HUES64 (cell line): ENCODE results near the gene ZNF792.
"Not testable (repeated sequence)": the region's sequence is repeated elsewhere in the genome, so short reads cannot be mapped to it uniquely, and the experiment has no call there.

Experiments used
- H3K27ac ChIP-seq: 2 replicates; pipeline ENCODE4 v1.7.0; 2013; ENCODE audit warnings: low read depth, low read length, inconsistent platforms
- H3K27me3 ChIP-seq: 2 replicates; pipeline ENCODE4 v1.6.1; 2013; ENCODE audit warnings: mild to moderate bottlenecking, low read length; ENCODE audit not compliant: insufficient read depth
- H3K36me3 ChIP-seq: 2 replicates; pipeline ENCODE4 v1.6.1; 2013; ENCODE audit warnings: mild to moderate bottlenecking, low read length; ENCODE audit not compliant: insufficient read depth
- H3K4me1 ChIP-seq: 2 replicates; pipeline ENCODE4 v1.6.1; 2013; ENCODE audit warnings: mild to moderate bottlenecking, low read length, moderate library complexity; ENCODE audit not compliant: insufficient read depth
- H3K4me3 ChIP-seq: 2 replicates; pipeline ENCODE4 v1.5.1; 2013; ENCODE audit warnings: mild to moderate bottlenecking, low read length, moderate library complexity
- H3K9ac ChIP-seq: 2 replicates; pipeline ENCODE4 v1.6.1; 2013; ENCODE audit warnings: mild to moderate bottlenecking, low read depth, low read length
- H3K9me3 ChIP-seq: 2 replicates; pipeline ENCODE4 v1.6.1; 2013; ENCODE audit warnings: low read depth, low read length; ENCODE audit not compliant: insufficient read depth
- WGBS: fragments of 150-250, 120-280 bp; methylation state at CpG from one replicate; pipeline ENCODE4 v1.1.7; 2013; ENCODE audit warnings: missing lambda C conversion rate; 5-methylcytosine and 5-hydroxymethylcytosine counted together

Gene ZNF792

GRCh38 chr19:34938886-34939285 lies 25.1 kb downstream of the ZNF792 start:
- Histone ChIP-seq H3K27me3 (no peaks in the 10 kb centered on the region), H3K9me3 (peaks cover 9% of the 10 kb centered on the region), H3K27ac (no peak overlapping the region), H3K9ac (no peak overlapping the region), H3K4me1 (no peaks in the 10 kb centered on the region), H3K4me3 (no peak overlapping the region), H3K36me3 (peaks cover 39% of the 10 kb centered on the region)
- 93% methylated on average over 10 of the region's 10 CpGs for WGBS

- Histone ChIP-seq H3K27ac (no peak overlapping the region), H3K9me3 (no peaks in the 10 kb centered on the region), H3K4me3 (no peak overlapping the region), H3K27me3 (no peaks in the 10 kb centered on the region), H3K9ac (no peak overlapping the region), H3K36me3 (peaks cover 43% of the 10 kb centered on the region), H3K4me1 (no peaks in the 10 kb centered on the region)
- 96% methylated on average over 4 of the region's 4 CpGs for WGBS
Measured at GRCh38 chr19:34936184-34936583, 27.8 kb downstream of the ZNF792 start.

GRCh38 chr19:34932494-34932893 lies 31.5 kb downstream of the ZNF792 start:
- Histone ChIP-seq H3K9ac (no peak overlapping the region), H3K4me3 (no peak overlapping the region), H3K9me3 (no peaks in the 10 kb centered on the region), H3K27ac (no peak overlapping the region), H3K36me3 (peaks cover 51% of the 10 kb centered on the region), H3K4me1 (no peaks in the 10 kb centered on the region), H3K27me3 (no peaks in the 10 kb centered on the region)
- 94% methylated on average over 5 of the region's 6 CpGs for WGBS

GRCh38 chr19:34926685-34927375 lies 37.2 kb downstream of the ZNF792 start, which contains the start of gene ZNF30:
Gene ZNF30, plus strand, starts transcription at chr19:34926903. Its CDS starts 3,045 bp downstream, at chr19:34929948.
- Histone ChIP-seq H3K9ac (peak within 1 kb of the TSS; percentile 73), H3K27ac (peak within 1 kb of the TSS; percentile 15)

GRCh38 chr19:34926361-34926684 lies 37.7 kb downstream of the ZNF792 start:
- peaks cover 10% of the 10 kb centered on the region; the same call in 1 of the 2 replicates for H3K36me3 ChIP-seq
- no CpG with 5 or more reads among the region's 3 CpGs for WGBS
- H3K27ac ChIP-seq: no peak overlapping the region
- H3K4me1 ChIP-seq: no peaks in the 10 kb centered on the region
- H3K27me3 ChIP-seq: no peaks in the 10 kb centered on the region
- no peaks in the 10 kb centered on the region for H3K9me3 ChIP-seq
- H3K4me3 ChIP-seq: peak overlapping the region; percentile 71
- no peak overlapping the region for H3K9ac ChIP-seq

More at GRCh38 chr19:34926685-34927375, 37.2 kb downstream of the ZNF792 start, which contains the start of gene ZNF30:
- Histone ChIP-seq H3K4me1 (no peaks in the 10 kb centered on the region), H3K4me3 (peak within 1 kb of the TSS; percentile 71), H3K27me3 (no peaks in the 10 kb centered on the region), H3K36me3 (peaks cover 15% of the 10 kb centered on the region), H3K9me3 (no peaks in the 10 kb centered on the region)
- 1% methylated on average over 53 of the region's 53 CpGs for WGBS

- 92% methylated on average over 15 of the region's 15 CpGs for WGBS
- no peak overlapping the region for H3K27ac ChIP-seq
Measured at GRCh38 chr19:34925278-34925855, 38.7 kb downstream of the ZNF792 start.

GRCh38 chr19:34920090-34920786 lies 43.8 kb downstream of the ZNF792 start:
- H3K4me3 ChIP-seq, H3K27me3 ChIP-seq, H3K4me1 ChIP-seq, H3K27ac ChIP-seq, H3K36me3 ChIP-seq, H3K9ac ChIP-seq: not testable (repeated sequence)
- WGBS: 78% methylated on average over 6 of the region's 8 CpGs
- peaks cover 36% of the 10 kb centered on the region for H3K9me3 ChIP-seq

More at GRCh38 chr19:34925278-34925855, 38.7 kb downstream of the ZNF792 start:
- Histone ChIP-seq H3K4me1 (no peaks in the 10 kb centered on the region), H3K9ac (no peak overlapping the region), H3K9me3 (peaks cover 2% of the 10 kb centered on the region; the same call in 1 of the 2 replicates), H3K27me3 (no peaks in the 10 kb centered on the region), H3K36me3 (peaks cover 5% of the 10 kb centered on the region; the same call in 1 of the 2 replicates), H3K4me3 (no peak overlapping the region)

- no peak overlapping the region for H3K9ac ChIP-seq
- no peaks in the 10 kb centered on the region for H3K27me3 ChIP-seq
- no peaks in the 10 kb centered on the region for H3K36me3 ChIP-seq
- 86% methylated on average over 2 of the region's 2 CpGs for WGBS
- H3K27ac ChIP-seq: no peak overlapping the region
- H3K4me3 ChIP-seq: no peak overlapping the region
- H3K9me3 ChIP-seq: peaks cover 36% of the 10 kb centered on the region
- H3K4me1 ChIP-seq: no peaks in the 10 kb centered on the region
Measured at GRCh38 chr19:34918190-34918589, 45.8 kb downstream of the ZNF792 start.

- H3K27me3 ChIP-seq, H3K4me3 ChIP-seq: not testable (repeated sequence)
- 87% methylated on average over 3 of the region's 3 CpGs for WGBS
Measured at GRCh38 chr19:34917144-34917543, 46.9 kb downstream of the ZNF792 start.

GRCh38 chr19:34910770-34911169 lies 53.3 kb downstream of the ZNF792 start:
- Histone ChIP-seq H3K27ac (no peak overlapping the region), H3K4me3 (no peak overlapping the region), H3K4me1 (no peaks in the 10 kb centered on the region), H3K9ac (no peak overlapping the region), H3K9me3 (no peaks in the 10 kb centered on the region), H3K27me3 (peaks cover 21% of the 10 kb centered on the region), H3K36me3 (no peaks in the 10 kb centered on the region)
- 85% methylated on average over 2 of the region's 3 CpGs for WGBS

More at GRCh38 chr19:34917144-34917543, 46.9 kb downstream of the ZNF792 start:
- H3K36me3 ChIP-seq, H3K27ac ChIP-seq, H3K9ac ChIP-seq, H3K4me1 ChIP-seq: not testable (repeated sequence)
- peaks cover 36% of the 10 kb centered on the region for H3K9me3 ChIP-seq
